Mucosa of rectum (tissue), 2 donors: ENCODE data around the gene EGFLAM.
A peak's percentile ranks its signal among the peaks of the same experiment; 100 is the strongest.

Experiments
- H3K27ac ChIP-seq, 2 donors: one replicate each; pipeline ENCODE4 v1.7.0; 2013; ENCODE audit warnings: inconsistent platforms in 2 of 2, low read depth in 2 of 2, low read length in 2 of 2
- H3K27me3 ChIP-seq, 2 donors: one replicate each; pipeline ENCODE4 v1.7.0; 2013; ENCODE audit warnings: low read length in 2 of 2; ENCODE audit not compliant: control insufficient read depth in 2 of 2, insufficient read depth in 2 of 2
- H3K36me3 ChIP-seq, 2 donors: one replicate each; pipeline ENCODE4 v1.7.0; 2013; ENCODE audit warnings: low read length in 2 of 2; ENCODE audit not compliant: control insufficient read depth in 2 of 2, insufficient read depth in 2 of 2
- H3K4me1 ChIP-seq, 2 donors: one replicate each; pipeline ENCODE4 v1.7.0; 2013; ENCODE audit warnings: low read length in 2 of 2, mild to moderate bottlenecking in 1 of 2; ENCODE audit not compliant: control insufficient read depth in 2 of 2, insufficient read depth in 2 of 2
- H3K4me3 ChIP-seq, 2 donors: one replicate each; pipeline ENCODE4 v1.7.0; 2013; ENCODE audit warnings: low read length in 2 of 2
- H3K9ac ChIP-seq, 2 donors: one replicate each; pipeline ENCODE4 v1.7.0; 2013; ENCODE audit warnings: low read length in 2 of 2, low read depth in 1 of 2, mild to moderate bottlenecking in 1 of 2
- H3K9me3 ChIP-seq, 2 donors: one replicate each; pipeline ENCODE4 v1.7.0; 2013; ENCODE audit warnings: low read length in 2 of 2; ENCODE audit not compliant: control insufficient read depth in 2 of 2
- donor health status: healthy.
- donor health status: Normal muscosa, but diverticular disease.

The EGFLAM gene

GRCh38 chr5:38420691-38421390 is 162.5 kb downstream of the EGFLAM start:
- H3K4me1 ChIP-seq, result no peaks in the 10 kb centered on the region
- H3K27me3 ChIP-seq, result no peaks in the 10 kb centered on the region
- H3K27ac ChIP-seq, result no peak overlapping the region
- no peaks in the 10 kb centered on the region for H3K9me3 ChIP-seq
- no peak overlapping the region for H3K4me3 ChIP-seq
- no peaks in the 10 kb centered on the region for H3K36me3 ChIP-seq
- H3K9ac ChIP-seq, result no peak overlapping the region

DNA sequence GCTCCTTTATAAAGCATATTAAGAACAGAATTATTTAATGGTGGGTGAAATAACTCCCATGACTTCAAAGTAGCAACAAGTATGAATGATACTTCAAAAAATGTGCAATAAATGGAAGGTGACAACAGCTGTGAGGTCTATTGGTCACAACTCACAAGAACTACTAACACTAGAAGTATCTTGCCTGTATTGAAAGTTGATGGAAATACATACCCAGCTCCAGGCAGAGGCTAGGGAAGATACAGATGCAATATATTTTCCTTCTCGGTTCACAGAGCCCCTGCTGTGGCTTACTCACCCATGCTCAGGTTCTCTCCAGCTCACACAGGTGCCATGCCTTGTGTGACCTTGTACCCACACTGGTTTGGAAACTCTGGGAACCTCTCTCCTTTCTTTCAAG is 164.3 kb downstream of the EGFLAM start:
- Histone ChIP-seq H3K27me3 (no peaks in the 10 kb centered on the region), H3K27ac (no peak overlapping the region), H3K4me3 (no peak overlapping the region), H3K4me1 (no peaks in the 10 kb centered on the region), H3K9ac (no peak overlapping the region), H3K36me3 (no peaks in the 10 kb centered on the region), H3K9me3 (no peaks in the 10 kb centered on the region)

DNA sequence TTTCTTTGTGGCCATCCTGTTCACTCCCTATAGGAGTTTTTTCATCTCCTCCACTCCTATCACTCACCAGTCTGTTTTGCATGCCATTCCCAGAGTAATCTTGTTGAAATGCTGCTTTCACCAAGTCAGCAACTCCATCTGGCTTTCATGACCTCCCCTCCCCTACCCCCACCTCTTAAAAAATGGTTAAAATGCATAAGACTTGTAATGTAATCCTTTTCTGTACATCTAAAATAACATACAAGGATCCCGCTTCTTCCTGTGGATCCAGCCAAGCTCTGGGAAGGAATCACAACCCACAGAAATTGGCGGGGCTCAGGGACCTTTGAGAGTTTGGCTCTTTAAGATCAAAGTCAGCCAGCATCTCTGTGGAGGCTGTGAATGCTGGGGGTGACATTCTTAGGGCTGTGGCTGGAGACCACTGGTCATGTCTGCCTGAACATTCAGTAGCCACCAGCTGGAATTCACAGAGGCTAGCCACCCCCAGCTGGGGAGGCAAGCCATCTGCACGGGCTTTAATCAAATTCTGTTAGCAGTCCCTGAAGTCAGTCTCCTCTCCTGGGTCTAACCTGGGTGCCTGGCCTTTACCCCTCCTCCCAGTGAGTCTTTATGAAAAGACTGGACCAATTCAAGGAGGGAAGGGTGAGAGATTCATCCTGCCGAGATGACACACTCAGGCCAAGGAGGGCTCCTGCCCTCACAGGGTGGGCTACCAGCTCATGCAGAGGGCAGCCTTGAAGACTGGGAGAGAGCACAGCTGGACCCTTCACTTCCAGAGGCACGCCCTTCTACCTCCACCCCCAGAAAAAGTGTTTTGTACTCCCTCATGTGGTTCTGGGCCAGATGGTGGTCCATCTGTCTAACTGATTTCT is 165.2 kb downstream of the EGFLAM start:
- Histone ChIP-seq H3K27ac (no peak overlapping the region), H3K27me3 (no peaks in the 10 kb centered on the region), H3K9ac (no peak overlapping the region)

DNA sequence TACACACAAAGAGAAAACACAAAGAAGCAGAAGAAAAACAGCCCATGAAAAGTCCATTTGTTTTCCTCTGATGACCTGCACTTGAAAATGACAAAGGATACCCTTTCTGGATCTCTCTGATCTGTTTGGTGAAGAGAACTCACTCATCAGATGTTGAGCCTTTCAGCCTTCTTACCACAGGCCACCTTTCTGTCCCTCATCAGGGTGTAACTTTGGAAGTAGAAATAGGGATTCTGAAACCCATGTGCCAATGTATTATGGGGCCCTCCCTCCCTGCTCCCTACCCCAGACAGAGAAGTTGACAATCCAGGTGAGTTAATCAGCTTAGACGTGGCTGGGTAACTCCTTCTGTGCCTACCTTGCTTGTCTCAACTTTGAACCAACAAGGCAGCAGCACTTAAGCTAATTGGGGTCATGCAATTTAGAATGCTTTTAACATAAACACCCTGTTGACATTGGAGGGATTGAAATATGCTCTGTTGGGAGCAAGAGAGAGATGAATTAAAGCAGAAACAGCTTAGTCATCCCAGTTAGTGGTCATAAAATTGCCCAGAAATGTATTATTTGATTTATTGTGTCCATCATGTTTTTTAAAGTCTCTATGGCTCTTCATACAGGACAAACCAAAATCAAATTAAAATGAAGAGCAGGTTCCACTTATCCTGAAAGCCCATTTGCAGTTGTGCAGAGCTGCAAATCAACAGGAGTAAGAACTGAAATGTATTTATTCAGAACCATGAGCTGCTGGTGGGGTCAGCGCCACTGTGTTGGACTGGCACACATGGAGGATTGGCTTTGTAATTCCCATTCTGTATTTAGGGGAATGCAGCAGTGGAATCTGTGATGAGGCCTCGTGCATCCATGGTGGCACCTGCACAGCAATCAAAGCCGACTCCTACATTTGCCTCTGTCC is 166.0 kb downstream of the EGFLAM start:
- no peaks in the 10 kb centered on the region for H3K9me3 ChIP-seq
- no peaks in the 10 kb centered on the region for H3K4me1 ChIP-seq
- no peaks in the 10 kb centered on the region for H3K27me3 ChIP-seq
- H3K4me3 ChIP-seq, result no peak overlapping the region
- no peak overlapping the region for H3K27ac ChIP-seq
- no peak overlapping the region for H3K9ac ChIP-seq
- no peaks in the 10 kb centered on the region for H3K36me3 ChIP-seq

More for the DNA sequence above, 165.2 kb downstream of the EGFLAM start:
- Histone ChIP-seq H3K9me3 (no peaks in the 10 kb centered on the region), H3K36me3 (no peaks in the 10 kb centered on the region), H3K4me1 (no peaks in the 10 kb centered on the region), H3K4me3 (no peak overlapping the region)

DNA sequence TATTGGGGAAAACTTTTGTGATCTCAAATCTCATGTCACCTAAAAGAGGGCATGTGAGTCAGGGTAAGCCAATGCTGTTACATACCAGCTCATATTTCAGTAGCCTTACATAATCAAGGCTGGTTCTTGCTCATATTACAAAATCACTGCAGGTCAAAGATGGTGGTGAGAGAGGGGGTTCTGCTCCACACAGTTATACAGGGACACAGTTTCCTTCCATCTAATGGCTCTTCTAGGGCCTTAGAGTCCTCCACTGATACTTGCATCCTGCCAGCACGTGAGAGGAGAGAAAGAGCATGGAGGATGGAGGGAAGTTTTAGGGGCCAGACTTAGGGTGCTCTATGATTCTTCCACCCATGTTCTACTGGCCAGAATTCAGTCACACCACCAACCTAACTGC is 168.1 kb downstream of the EGFLAM start:
- Histone ChIP-seq H3K9me3 (no peaks in the 10 kb centered on the region), H3K27me3 (no peaks in the 10 kb centered on the region), H3K27ac (no peak overlapping the region), H3K36me3 (no peaks in the 10 kb centered on the region), H3K9ac (no peak overlapping the region), H3K4me1 (no peaks in the 10 kb centered on the region), H3K4me3 (no peak overlapping the region)

DNA sequence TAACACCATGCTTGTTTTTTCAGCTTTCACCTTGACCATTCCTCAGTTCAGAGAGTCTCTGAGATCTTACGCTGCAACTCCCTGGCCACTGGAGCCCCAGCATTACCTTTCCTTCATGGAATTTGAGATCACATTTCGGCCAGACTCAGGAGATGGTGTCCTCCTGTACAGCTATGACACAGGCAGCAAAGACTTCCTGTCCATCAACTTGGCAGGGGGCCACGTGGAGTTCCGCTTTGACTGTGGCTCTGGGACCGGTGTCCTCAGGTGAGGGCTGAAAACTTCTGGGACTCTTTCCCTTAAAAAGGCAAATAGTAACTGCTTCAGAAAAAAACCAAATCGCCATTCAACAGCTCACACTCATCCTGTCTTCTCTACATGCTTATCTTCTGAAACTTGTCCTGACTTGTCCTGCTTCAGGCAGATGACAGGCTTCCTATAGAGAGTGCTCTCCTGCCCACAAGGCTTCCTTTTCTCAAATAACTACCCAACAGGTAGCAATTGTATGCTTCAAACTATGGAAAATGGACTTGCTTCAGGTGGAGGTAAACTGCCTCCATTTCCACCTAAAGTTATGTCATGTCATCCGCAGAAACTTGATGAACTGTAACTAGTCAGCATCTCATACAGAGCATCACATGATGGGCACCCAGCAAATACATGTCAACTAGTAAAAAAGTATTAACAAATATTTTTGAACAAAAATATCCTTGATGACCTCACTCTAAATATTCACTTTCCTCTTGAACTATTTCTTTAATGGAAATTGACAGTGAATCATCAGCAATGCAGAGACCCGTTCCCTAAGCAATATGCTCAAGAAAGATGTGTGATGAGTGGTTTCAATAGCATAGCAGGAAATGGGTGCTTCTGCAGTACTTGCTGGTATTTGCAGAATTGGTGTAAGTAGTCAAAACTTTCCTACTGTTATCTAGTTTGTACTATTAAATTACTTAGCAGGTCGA is 168.9 kb downstream of the EGFLAM start:
- Histone ChIP-seq H3K9ac (no peak overlapping the region), H3K27me3 (no peaks in the 10 kb centered on the region), H3K36me3 (no peaks in the 10 kb centered on the region), H3K4me3 (no peak overlapping the region), H3K9me3 (no peaks in the 10 kb centered on the region), H3K27ac (no peak overlapping the region), H3K4me1 (no peaks in the 10 kb centered on the region)

DNA sequence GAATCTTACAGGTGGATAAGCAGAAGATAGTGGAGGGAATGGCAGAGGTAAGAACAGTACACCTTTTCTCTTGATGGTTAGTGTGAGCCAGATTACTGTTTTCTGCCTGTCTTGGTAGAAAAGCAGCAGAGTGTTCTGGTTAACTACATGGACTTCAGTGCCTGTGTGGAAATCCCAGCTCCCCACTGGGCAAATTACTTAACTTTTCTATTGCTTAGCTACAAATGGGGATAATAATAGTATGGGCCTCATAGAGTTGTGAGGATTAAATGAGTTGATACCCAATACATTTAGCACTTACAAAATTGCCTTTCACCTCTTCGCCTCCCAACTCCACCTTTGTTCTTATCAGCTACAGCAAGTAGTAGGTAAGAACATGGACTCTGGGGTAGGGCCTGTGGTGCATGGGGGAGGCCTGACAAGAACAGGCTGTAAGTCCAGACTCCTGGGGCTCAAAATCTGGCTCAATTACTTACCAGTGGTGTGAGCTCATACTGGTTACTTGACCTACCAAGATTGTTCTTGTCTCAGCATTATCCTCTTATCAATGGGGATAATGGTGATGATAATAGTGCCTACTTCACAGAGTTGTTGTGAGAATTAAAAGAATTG is 173.0 kb downstream of the EGFLAM start:
- Histone ChIP-seq H3K36me3 (no peaks in the 10 kb centered on the region), H3K4me3 (no peak overlapping the region), H3K9ac (no peak overlapping the region), H3K9me3 (no peaks in the 10 kb centered on the region), H3K27me3 (peaks cover 2% of the 10 kb centered on the region in 2 donors), H3K4me1 (no peaks in the 10 kb centered on the region), H3K27ac (no peak overlapping the region)

DNA sequence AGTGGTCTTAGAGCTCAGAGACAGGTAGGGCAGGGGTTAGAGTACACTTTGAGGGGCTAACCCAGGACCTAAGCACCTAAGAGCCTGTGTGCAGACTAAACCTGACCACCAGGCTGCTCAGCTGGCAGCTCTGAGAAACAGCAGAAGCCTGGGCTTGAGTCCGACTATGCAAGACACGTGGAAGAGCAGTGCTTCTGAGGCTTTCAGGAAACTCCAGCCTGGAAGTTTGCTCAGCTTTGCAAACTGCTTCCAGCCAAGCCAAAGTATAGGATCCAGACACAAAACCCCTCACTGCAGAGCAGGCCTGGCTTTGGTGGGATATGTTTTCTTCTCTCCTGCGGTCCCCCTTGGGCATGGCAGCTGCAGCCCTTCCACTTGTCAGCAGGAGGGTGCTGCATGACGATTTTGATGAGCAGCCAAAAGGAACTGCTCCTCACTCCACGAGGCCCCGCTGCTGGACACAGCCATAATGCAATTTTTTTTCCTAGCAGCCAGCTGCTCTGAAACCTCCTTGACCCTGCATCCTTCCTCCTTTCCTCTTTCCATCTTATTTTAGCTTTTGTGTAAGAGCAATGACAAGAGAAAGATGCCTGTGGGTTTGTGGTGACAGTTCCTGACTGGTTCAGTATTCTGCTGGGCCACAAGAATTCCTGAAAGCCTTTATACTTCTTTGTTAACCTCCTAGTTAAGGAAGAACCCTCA is 175.0 kb downstream of the EGFLAM start:
- Histone ChIP-seq H3K9me3 (no peaks in the 10 kb centered on the region), H3K9ac (no peak overlapping the region), H3K36me3 (no peaks in the 10 kb centered on the region), H3K4me3 (no peak overlapping the region), H3K4me1 (no peaks in the 10 kb centered on the region), H3K27ac (peak overlapping the region in 1 of 2 donors; percentile 6), H3K27me3 (peaks cover 2% of the 10 kb centered on the region in 2 donors)
